Measurements from ENCODE around the gene PLCL1.

DNA sequence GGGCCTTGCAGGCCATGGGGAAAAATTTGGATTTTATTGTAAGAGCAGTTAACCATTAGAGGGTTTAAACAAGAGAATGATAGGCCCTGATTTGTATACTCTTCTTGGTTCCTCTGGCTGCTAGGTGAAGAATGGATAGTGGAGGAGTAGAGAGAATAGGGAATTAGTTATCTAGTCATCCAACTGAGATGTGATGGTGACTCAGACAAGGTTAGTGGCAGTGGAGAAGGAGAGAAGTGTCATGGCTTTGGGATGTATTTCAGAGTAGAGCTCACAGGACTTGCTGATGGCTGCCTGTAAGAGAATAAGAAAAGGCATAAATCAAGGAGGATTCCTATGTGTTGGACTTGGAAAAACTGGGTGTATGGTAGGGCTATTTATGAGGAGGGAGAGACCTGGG is 169.4 kb downstream of the PLCL1 start:
- TF ChIP-seq, protein P1, sequence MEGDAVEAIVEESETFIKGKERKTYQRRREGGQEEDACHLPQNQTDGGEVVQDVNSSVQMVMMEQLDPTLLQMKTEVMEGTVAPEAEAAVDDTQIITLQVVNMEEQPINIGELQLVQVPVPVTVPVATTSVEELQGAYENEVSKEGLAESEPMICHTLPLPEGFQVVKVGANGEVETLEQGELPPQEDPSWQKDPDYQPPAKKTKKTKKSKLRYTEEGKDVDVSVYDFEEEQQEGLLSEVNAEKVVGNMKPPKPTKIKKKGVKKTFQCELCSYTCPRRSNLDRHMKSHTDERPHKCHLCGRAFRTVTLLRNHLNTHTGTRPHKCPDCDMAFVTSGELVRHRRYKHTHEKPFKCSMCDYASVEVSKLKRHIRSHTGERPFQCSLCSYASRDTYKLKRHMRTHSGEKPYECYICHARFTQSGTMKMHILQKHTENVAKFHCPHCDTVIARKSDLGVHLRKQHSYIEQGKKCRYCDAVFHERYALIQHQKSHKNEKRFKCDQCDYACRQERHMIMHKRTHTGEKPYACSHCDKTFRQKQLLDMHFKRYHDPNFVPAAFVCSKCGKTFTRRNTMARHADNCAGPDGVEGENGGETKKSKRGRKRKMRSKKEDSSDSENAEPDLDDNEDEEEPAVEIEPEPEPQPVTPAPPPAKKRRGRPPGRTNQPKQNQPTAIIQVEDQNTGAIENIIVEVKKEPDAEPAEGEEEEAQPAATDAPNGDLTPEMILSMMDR (IDR thresholded peaks at IDR 0.05), result no peak
- TF ChIP-seq POLR2A (IDR thresholded peaks at IDR 0.05) (no peak), EP300 (IDR thresholded peaks at IDR 0.05) (no peak)
